A549 treated with DMSO at 1 μM for 4 hours (cell line): ENCODE measurements around the gene TBC1D3G. TPM values are rescaled to one million over a fixed set of nuclear protein-coding genes. Genes with fewer than 3 reads are reported as not detected.

ENCODE experiments used
- total RNA-seq: library from RNA; stranded (reverse); fragments of 200-300 nt; extraction: Qiagen RNA extraction; gene quantifications from 5 replicates; pipeline ENCODE4 v1.2.3, GENCODE V29; 2022; ENCODE audit warnings: low read depth

The TBC1D3G gene
- not detected in 5 replicates for total RNA-seq

DNA sequence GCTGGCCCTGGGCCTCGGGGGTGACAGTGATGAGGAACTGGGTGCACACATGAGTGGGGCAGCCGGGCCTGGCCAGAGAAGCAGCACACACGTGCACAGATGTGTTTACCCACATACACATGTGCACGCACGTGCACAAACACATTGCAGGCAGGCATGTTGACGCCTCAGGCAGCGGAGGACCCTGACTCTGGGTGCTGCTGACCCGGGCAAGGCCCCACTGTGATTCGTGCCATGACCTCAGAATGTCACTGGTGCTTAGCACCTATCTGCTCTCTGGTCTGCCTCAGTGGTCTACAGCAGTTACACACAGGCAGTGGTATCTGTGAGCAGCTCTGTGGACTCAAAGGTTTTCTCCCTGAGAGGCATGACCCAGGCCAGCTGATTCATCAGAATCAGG, at the start of gene TBC1D3G:
Gene TBC1D3G, plus strand, starts transcription at position 301 of the 400 bp plus-strand sequence. CDS start 1,528 bp downstream, outside the sequence.

Other genes starting within 250 kb of the TBC1D3G start
- not detected in 5 replicates for gene CCL3, start 233.7 kb upstream of the TBC1D3G start, total RNA-seq
- gene CCL4, start 220.1 kb upstream of the TBC1D3G start, total RNA-seq: not detected in 5 replicates
- 2.1 to 3.7 TPM (median 3.4 TPM) in 5 replicates for gene TBC1D3B, start 147.2 kb upstream of the TBC1D3G start, total RNA-seq
- not detected in 5 replicates for gene CCL3L1, start 127.1 kb upstream of the TBC1D3G start, total RNA-seq
- not detected in 5 replicates for gene CCL4L2, start 112.8 kb upstream of the TBC1D3G start, total RNA-seq
- gene TBC1D3I, start 59.3 kb upstream of the TBC1D3G start, total RNA-seq: 0.19 to 0.46 TPM (median 0.29 TPM) in 5 replicates
- not detected in 5 replicates for gene TBC1D3H, start 64.6 kb downstream of the TBC1D3G start, total RNA-seq
- 81.8 to 91.9 TPM (median 87.6 TPM) in 5 replicates for gene ZNHIT3, start 162.8 kb downstream of the TBC1D3G start, total RNA-seq
- 60.8 to 66.2 TPM (median 63.0 TPM) in 5 replicates for gene MYO19, start 211.0 kb downstream of the TBC1D3G start, total RNA-seq
- gene PIGW, start 211.1 kb downstream of the TBC1D3G start, total RNA-seq: 27.0 to 29.4 TPM (median 27.8 TPM) in 5 replicates
- 57.2 to 65.3 TPM (median 63.2 TPM) in 5 replicates for gene GGNBP2, start 221.0 kb downstream of the TBC1D3G start, total RNA-seq